ENCODE data around the gene MTHFSD.

Gene MTHFSD

GRCh38 chr16:86514481-86515376, 40.3 kb downstream of the MTHFSD start:
- DNase-seq (ENCODE audit: low spot score) = no peak

- DNase-seq (ENCODE audit: low spot score) = no peak
These were observed 41.4 kb downstream of the MTHFSD start for GRCh38 chr16:86513471-86514277.

GRCh38 chr16:86512860-86513470, 42.1 kb downstream of the MTHFSD start:
- DNase-seq (ENCODE audit: low spot score) = no peak

GRCh38 chr16:86512301-86512859, 42.7 kb downstream of the MTHFSD start:
- no peak for DNase-seq (ENCODE audit: low spot score)

- DNase-seq (ENCODE audit: low spot score) = no peak
These were observed 43.5 kb downstream of the MTHFSD start for GRCh38 chr16:86511317-86512161.

GRCh38 chr16:86510465-86511261, 44.4 kb downstream of the MTHFSD start, which contains the start of gene FOXF1:
FOXF1 (plus strand) TSS chr16:86510527; CDS start chr16:86510570, 43 bp downstream.
- DNase-seq (ENCODE audit: low spot score) = no peak

- no peak for DNase-seq (ENCODE audit: low spot score)
These were observed 45.1 kb downstream of the MTHFSD start for GRCh38 chr16:86509759-86510464.

GRCh38 chr16:86508947-86509758, 45.9 kb downstream of the MTHFSD start:
- no peak for DNase-seq (ENCODE audit: low spot score)

- DNase-seq (ENCODE audit: low spot score) = no peak
These were observed 46.7 kb downstream of the MTHFSD start for GRCh38 chr16:86508028-86508946.

- DNase-seq (ENCODE audit: low spot score) = no peak
These were observed 47.6 kb downstream of the MTHFSD start for GRCh38 chr16:86507173-86508027.

GRCh38 chr16:86505899-86506864, 48.9 kb downstream of the MTHFSD start:
- DNase-seq (ENCODE audit: low spot score) = no peak

- no peak for DNase-seq (ENCODE audit: low spot score)
These were observed 49.7 kb downstream of the MTHFSD start for GRCh38 chr16:86505185-86505898.

GRCh38 chr16:86504315-86505184, 50.5 kb downstream of the MTHFSD start:
- no peak for DNase-seq (ENCODE audit: low spot score)

- DNase-seq (ENCODE audit: low spot score) = no peak
These were observed 51.2 kb downstream of the MTHFSD start for GRCh38 chr16:86503830-86504229.

Data from activated CD4-positive, alpha-beta T cell treated with anti-CD3 and anti-CD28 coated beads, Interleukin-2, Interleukin-4, amounts not matched to agents 100 ng/mL and 50 ng/mL, durations not matched to agents 16 hours and 8 hours (primary cell).